ENCODE measurements around the gene MYT1. TPM values are rescaled to one million over a fixed set of nuclear protein-coding genes. Genes with fewer than 3 reads are reported as not detected.
A peak's percentile ranks its signal among the peaks of the same experiment; 100 is the strongest.

Gene MYT1
- polyA plus RNA-seq, 3 donors = not detected

DNA sequence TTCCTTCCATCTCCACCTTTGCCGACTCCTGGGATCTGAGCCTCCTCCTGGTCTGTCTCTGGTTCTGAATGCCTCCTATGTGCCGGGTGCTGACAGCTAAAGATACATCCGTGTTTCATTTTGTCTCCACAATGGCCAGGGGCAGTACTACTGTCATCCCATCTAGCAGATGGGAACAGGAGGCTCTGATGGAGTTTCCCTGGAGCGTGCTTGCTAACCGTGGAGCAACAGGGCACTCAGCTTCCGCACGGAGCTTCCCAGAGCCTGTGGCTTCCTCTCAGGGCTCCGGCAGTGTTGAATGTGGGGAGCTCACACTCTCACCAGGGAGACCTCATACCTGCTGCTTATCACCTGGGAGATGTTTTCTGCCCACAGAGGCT, 45.0 kb upstream of the MYT1 start:
- no peak overlapping the region for H3K4me3 Mint-ChIP-seq
- TF ChIP-seq, protein P1, sequence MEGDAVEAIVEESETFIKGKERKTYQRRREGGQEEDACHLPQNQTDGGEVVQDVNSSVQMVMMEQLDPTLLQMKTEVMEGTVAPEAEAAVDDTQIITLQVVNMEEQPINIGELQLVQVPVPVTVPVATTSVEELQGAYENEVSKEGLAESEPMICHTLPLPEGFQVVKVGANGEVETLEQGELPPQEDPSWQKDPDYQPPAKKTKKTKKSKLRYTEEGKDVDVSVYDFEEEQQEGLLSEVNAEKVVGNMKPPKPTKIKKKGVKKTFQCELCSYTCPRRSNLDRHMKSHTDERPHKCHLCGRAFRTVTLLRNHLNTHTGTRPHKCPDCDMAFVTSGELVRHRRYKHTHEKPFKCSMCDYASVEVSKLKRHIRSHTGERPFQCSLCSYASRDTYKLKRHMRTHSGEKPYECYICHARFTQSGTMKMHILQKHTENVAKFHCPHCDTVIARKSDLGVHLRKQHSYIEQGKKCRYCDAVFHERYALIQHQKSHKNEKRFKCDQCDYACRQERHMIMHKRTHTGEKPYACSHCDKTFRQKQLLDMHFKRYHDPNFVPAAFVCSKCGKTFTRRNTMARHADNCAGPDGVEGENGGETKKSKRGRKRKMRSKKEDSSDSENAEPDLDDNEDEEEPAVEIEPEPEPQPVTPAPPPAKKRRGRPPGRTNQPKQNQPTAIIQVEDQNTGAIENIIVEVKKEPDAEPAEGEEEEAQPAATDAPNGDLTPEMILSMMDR (IDR thresholded peaks at IDR 0.05) = no peak
- Histone ChIP-seq H3K27ac (ENCODE audit: low read depth in 1 of 2, low read length in 2 of 2) (no peak overlapping the region), H3K79me2 (ENCODE audit: insufficient read depth, low read length) (no peaks in the 10 kb centered on the region), H3K9ac (ENCODE audit: insufficient read depth, low read length, poor library complexity, severe bottlenecking) (no peak overlapping the region), H2AFZ (ENCODE audit: insufficient read depth, low read depth, low read length, poor library complexity, severe bottlenecking) (no peak overlapping the region), H3K9me3 (replicated peaks in 1 of 2; ENCODE audit: control insufficient read depth in 1 of 2, insufficient read depth in 1 of 2, low read length in 2 of 2) (no peaks in the 10 kb centered on the region), H3K27me3 (ENCODE audit: control insufficient read depth in 2 of 2, insufficient read depth in 2 of 2, low read length in 2 of 2) (no peaks in the 10 kb centered on the region), H3K4me3 (replicated peaks in 1 of 3; ENCODE audit: low read depth in 2 of 3, low read length in 3 of 3) (no peak overlapping the region), H3K4me1 (ENCODE audit: control insufficient read depth in 1 of 2, insufficient read depth in 2 of 2, low read length in 2 of 2) (peaks cover 8% of the 10 kb centered on the region in 2 donors), H4K20me1 (ENCODE audit: insufficient read depth, low read length) (no peaks in the 10 kb centered on the region), H3K4me2 (replicated peaks; ENCODE audit: extremely low read depth, low read length, poor library complexity, severe bottlenecking) (no peak overlapping the region), H3K36me3 (replicated peaks in 1 of 2; ENCODE audit: control insufficient read depth in 1 of 2, insufficient read depth in 2 of 2, low read length in 2 of 2) (no peaks in the 10 kb centered on the region)
- H3K27ac Mint-ChIP-seq = no peak overlapping the region
- H3K4me1 Mint-ChIP-seq = peaks cover 8% of the 10 kb centered on the region
- DNase-seq = no peak
- WGBS (ENCODE audit: insufficient coverage) = 89% methylated on average over 7 of the region's 8 CpGs
- peaks cover 13 to 23% (median 22%) of the 10 kb centered on the region in 3 donors for H3K27me3 Mint-ChIP-seq (ENCODE audit: low read depth in 3 of 3)
- no peaks in the 10 kb centered on the region for H3K9me3 Mint-ChIP-seq
- intact Hi-C loops (cut with micrococcal nuclease) = no loop called here
- no peaks in the 10 kb centered on the region for H3K36me3 Mint-ChIP-seq

DNA sequence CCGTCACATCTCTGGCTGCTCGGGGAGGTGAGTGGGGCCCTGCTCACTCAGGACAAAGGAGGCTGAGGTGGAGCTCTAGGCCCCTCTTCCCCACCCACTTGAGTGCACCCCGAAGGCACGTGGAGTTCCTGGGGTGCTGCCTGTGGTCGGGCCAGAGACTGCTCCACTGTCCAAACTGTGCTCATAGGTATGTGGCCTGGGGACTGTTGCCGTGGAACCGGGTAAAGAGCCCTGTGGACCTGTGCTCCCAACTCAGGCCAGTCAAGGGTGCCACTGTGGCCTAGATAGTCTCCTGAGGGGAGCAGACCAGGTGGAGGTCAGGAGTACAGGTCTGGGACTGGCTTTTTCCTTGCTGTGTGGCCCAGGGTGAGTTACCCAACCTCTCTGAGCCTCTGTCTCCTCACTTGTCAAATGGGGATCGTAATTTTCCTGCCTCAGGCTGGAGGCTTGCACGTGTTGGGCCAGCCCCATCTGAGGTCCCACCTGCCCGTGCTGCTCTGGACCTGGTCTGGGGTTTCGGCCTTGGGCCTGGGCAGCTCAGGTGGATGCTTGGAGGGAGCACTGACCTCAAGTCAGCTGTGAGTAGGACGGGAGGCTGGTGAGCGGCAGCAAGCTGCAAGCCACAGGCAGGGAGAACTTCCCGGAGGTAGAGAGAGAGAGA, 44.4 kb upstream of the MYT1 start:
- peak overlapping the region; percentile 8 to 71 (median 13) for H3K4me3 ChIP-seq (replicated peaks in 1 of 3; ENCODE audit: low read depth in 2 of 3, low read length in 3 of 3)
- peak overlapping the region; percentile 81 for H3K4me2 ChIP-seq (replicated peaks; ENCODE audit: extremely low read depth, low read length, poor library complexity, severe bottlenecking)
- WGBS (ENCODE audit: insufficient coverage) = 75% methylated on average over 11 of the region's 14 CpGs

More for the DNA sequence above, 44.4 kb upstream of the MYT1 start:
- Histone ChIP-seq H2AFZ (ENCODE audit: insufficient read depth, low read depth, low read length, poor library complexity, severe bottlenecking) (peak overlapping the region; percentile 86), H3K79me2 (ENCODE audit: insufficient read depth, low read length) (no peaks in the 10 kb centered on the region), H3K27ac (ENCODE audit: low read depth in 1 of 2, low read length in 2 of 2) (no peak overlapping the region), H3K4me1 (ENCODE audit: control insufficient read depth in 1 of 2, insufficient read depth in 2 of 2, low read length in 2 of 2) (peaks cover 8% of the 10 kb centered on the region in 2 donors), H3K36me3 (replicated peaks in 1 of 2; ENCODE audit: control insufficient read depth in 1 of 2, insufficient read depth in 2 of 2, low read length in 2 of 2) (no peaks in the 10 kb centered on the region), H3K9ac (ENCODE audit: insufficient read depth, low read length, poor library complexity, severe bottlenecking) (no peak overlapping the region), H3K9me3 (replicated peaks in 1 of 2; ENCODE audit: control insufficient read depth in 1 of 2, insufficient read depth in 1 of 2, low read length in 2 of 2) (no peaks in the 10 kb centered on the region), H4K20me1 (ENCODE audit: insufficient read depth, low read length) (no peaks in the 10 kb centered on the region), H3K27me3 (ENCODE audit: control insufficient read depth in 2 of 2, insufficient read depth in 2 of 2, low read length in 2 of 2) (no peaks in the 10 kb centered on the region)
- peaks cover 8% of the 10 kb centered on the region for H3K4me1 Mint-ChIP-seq
- TF ChIP-seq, protein P1 (IDR thresholded peaks at IDR 0.05) = no peak
- H3K27ac Mint-ChIP-seq = no peak overlapping the region
- no peaks in the 10 kb centered on the region for H3K9me3 Mint-ChIP-seq
- no peak for DNase-seq
- intact Hi-C loops (cut with micrococcal nuclease) = loop anchor here (2.0 to 5.0 kb wide), 2 partner anchors 38 to 81 kb away; partner anchors contain the start of genes LKAAEAR1 (in 1 of the 2) and OPRL1 (in 1 of the 2)
- H3K4me3 Mint-ChIP-seq = peak overlapping the region; percentile 75 to 83
- H3K36me3 Mint-ChIP-seq = no peaks in the 10 kb centered on the region
- peaks cover 15 to 27% (median 24%) of the 10 kb centered on the region in 3 donors for H3K27me3 Mint-ChIP-seq (ENCODE audit: low read depth in 3 of 3)

Data from CD14-positive monocyte (primary cell).